Activated CD4-positive, alpha-beta T cell treated with anti-CD3 and anti-CD28 coated beads, Interleukin-2, amount 50 U/mL, for 4 hours (primary cell): Measurements from ENCODE around the gene CYYR1.
"Not testable (repeated sequence)": the region's sequence is repeated elsewhere in the genome, so short reads cannot be mapped to it uniquely, and the experiment has no call there.

Source experiments
- DNase-seq, 2 experiments: peaks; one replicate each; pipeline ENCODE4 v3.0.0-alpha.2; 2020

The CYYR1 gene

DNA sequence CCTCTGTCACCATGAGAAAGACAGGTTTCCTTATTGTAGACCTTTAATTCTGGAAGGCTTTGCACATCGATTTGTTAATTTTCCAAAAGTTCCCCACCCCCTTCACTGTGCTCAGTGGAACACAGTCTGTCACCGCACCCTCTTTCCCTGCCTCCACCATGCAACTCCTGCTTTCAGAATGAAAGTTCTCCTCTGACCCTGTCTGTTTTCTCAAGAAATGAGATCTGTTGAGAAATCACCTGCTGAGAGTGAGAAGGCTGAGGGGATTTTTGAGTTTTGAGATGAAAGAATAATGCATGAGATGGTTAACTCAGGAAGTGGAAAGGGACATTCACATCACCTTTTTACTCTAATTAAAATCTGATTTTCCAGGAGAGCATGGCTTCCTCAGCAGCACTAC lies 99.6 kb downstream of the CYYR1 start:
- DNase-seq: no peak

DNA sequence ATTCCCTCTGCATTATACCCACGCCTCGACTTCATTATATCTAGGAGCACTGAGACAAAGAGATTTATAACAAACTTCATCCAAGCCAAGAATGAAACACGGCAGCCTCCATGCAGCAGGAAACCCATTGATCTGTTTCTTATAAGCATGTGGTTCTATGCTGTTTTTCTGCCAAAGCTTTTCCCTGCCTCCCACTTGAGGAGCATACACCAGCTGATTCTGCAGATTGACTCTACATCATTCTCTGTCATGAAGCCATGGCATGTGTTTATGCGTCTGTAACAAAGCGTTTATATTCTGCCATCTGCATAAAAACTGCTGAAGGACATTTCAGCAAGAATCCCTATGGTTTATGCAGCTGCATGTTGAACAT lies 102.0 kb downstream of the CYYR1 start:
- DNase-seq: no peak

DNA sequence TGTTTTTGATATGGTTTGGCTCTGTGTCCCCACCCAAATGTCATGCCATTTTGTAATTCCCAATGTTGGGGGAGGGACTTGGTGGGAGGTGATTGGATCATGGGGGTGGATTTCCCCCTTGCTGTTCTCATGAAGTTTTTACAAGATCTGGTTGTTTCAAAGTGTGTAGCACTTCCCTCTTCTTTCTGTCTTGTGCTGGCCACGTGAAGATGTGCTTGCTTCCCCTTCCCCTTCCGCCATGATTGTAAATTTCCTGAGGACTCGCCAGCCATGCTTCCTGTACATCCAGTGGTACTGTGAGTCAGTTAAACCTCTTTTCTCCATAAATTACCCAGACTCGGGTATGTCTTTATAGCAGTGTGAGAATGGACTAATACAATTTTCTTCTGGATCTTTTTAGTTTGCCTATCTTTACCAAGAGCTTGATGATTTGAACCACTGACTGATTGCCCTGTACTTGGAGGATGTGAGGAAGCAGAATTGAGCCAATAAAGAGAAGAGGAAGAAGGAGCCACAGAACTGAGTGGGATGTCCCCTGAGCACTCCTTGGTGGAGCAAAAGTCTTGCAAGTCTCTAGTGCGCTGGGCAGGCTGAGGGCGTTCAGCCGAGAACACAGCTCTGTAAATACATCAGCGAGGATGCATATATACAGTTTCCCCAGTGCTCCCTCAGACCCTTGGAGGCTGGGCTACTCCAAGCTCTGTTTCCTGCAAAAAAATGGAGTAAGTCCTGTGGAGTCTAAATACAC lies 102.6 kb downstream of the CYYR1 start:
- no peak for DNase-seq

DNA sequence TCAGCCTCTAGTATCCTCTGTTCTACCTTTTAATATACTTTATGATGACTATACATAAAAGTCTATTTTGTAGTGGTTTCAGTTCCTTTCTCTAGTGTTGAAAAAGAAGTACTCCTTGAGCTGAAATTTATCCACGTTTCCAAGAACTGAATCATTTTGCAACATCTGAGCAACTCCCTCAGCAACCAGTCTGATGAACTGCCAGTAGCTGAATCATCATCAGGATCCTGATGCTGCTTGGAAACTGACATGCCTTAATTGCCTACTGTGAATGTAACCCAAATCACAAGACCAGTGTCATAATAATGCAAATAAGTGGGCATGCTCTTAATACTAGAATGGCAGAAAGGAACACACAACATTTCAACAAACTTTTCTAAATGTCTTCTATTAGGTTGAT lies 103.3 kb downstream of the CYYR1 start:
- DNase-seq: no peak

DNA sequence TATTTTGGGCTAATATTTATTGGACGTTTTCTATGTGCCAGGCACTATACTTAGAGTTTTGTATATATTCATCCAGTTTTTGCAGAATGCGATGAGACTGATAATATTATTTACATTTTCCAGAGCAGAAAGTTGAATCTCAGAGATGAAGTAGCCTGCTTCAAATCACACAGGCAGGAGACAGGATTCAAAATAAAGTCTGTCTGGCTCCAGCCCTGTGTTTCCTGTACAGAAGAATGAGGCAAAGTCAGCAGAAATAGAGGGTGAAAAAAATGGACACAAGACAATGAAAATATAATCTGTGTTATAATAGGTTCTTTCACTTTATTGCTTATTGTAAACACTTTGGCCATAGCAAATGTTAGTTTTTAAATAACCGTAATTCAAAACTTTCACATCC lies 107.2 kb downstream of the CYYR1 start:
- no peak for DNase-seq

DNA sequence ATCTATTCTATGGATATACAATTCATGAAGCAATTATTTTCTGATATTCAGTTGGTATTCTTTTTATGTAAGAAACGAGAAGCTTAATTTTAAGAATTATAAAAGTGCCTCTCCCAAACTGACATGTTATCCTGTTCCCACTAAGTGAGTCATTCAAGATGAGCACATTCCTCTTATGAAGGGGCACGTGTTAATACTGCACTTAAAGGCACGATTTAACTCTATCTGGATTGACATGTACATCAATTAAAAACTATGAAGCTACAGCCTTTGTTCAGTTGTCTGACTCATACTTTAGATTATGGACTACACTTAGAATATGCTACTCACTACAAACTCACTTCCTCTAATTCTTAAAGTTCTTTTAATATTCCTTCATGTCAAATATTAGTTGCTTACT lies 111.6 kb downstream of the CYYR1 start:
- no peak for DNase-seq

DNA sequence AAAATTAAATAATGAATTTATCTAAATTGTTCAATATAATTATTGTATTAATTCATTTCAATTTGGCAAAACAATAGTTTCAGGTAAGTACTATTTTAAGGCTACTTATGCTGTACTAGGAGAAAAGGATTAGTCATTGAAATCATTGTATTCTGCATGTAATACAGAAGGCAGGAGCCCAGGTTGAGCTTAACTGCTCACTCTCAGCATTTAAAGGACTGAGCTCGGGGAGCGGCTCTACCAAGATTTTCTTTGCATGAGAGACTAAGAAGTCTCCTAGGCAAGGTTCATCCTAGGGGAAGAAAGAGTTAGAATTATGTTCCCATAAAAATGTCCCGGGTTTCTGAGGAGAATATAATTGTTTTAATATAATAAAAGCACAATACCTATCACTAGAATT lies 112.5 kb downstream of the CYYR1 start:
- no peak for DNase-seq

DNA sequence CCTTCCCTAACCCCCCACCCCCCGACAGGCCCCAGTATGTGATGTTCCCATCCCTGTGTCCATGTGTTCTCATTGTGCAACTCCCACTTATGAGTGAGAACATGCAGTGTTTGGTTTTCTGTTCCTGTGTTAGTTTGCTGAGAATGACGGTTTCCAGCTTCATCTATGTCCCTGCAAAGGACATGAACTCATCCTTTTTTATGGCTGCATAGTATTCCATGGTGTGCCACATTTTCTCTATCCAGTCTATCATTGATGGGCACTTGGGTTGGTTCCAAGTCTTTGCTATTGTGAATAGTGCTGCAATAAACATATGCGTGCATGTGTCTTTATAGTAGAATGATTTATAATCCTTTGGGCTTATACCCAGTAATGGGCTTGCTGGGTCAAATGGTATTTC lies 114.2 kb downstream of the CYYR1 start:
- DNase-seq: not testable (repeated sequence)

DNA sequence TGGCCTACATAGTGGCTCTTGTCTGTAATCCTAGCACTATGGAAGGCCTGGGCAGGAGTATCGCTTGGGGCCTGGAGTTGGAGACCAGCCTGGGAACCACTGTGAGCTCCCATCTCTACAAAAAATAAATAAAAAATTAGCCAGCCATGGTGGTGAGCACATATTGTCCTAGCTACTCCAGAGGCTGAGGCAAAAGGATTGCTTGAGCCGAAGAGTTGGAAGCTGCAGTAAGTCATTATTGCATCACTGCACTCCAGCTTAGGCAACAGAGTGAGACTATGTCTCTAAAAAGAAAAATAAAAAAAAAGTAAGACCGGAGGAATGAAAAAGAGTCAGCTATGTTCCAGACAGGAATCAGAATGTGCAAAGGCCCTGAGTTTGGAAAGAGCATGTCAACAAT lies 115.3 kb downstream of the CYYR1 start:
- DNase-seq: no peak

DNA sequence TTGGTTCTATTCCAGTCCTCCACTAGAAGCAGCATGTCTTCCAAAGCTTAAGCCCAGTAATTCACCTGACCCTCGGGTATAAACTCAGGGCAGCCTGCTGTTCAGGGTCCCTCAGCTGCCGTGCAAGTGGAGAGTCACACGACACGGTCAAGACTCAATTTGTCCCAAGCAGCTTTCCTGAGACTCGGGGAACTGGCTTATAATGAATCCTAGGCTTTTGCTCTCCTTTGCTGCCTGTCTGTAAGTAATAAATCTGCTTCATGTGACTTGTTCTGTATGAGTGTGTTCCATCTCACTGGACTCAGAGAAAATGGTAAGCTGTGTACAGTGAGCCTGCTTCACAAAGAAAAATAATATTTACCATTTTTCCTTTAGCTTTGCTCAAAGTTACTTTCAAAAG lies 119.8 kb downstream of the CYYR1 start:
- no peak for DNase-seq

DNA sequence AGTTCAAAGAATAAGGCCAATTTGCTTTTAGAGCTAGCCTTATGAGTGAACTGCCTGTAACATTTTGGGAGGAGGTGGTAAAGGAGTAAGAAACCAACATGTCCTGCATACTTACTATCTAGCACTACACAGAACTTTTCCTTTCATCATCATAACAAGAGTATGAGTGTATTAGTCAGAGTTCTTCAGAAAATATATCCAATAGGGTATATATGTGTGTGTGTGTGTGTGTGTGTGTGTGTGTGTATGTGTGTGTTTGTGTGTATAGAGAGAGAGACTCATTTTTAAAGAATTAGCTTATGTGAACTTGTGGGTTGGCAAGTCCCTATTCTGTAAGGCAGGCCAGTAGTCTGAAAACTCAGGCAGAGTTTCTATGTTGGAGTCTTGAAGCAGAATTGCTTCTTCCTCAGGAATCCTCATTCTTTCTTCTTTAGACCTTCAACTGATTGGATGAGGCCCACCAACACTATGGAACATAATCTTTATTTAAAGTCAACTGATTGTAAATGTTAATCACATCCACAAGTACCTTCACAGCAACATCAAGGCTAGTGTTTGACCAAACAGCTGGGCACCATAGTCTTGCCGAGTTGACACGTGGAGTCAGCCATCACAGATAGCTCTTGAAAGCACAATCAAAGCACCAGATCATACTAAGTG lies 121.9 kb downstream of the CYYR1 start:
- DNase-seq: no peak

DNA sequence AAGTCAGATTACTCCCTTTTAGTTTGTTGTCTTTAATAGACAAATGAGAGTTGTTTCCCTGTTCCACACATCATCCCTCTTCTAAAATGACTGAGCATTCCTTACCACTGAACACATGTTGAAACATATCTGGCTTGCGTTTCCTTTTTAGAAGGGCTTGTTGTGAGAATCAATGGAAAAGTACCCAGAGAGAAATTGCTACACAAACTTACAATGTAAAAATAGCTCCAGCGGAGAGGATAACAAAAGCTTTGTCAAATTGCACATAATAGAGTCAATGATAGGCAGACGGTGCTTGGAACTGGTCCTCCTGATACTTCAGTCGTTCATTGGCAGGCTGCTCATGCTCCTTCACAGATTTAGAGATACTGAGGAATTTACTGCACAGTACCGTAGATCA lies 123.9 kb downstream of the CYYR1 start:
- DNase-seq: no peak

DNA sequence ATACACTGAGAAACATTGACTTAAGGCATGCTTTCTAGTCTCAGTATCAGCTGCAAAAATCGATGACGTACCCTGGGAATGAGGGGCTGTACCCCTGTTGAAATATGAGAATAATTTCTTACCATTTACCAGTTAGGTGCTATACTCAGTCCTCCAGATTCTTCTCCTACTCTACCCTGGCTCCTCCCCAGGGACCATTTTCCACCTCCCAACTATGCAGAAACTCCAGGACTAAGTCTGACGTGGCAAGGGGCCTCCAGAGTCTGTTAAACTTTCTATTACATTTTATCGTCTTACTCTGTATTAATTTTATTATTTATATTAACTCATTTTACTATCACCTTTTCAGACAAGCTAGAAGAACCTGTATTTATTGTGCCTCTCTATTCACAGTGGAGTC lies 124.3 kb downstream of the CYYR1 start:
- DNase-seq: no peak

DNA sequence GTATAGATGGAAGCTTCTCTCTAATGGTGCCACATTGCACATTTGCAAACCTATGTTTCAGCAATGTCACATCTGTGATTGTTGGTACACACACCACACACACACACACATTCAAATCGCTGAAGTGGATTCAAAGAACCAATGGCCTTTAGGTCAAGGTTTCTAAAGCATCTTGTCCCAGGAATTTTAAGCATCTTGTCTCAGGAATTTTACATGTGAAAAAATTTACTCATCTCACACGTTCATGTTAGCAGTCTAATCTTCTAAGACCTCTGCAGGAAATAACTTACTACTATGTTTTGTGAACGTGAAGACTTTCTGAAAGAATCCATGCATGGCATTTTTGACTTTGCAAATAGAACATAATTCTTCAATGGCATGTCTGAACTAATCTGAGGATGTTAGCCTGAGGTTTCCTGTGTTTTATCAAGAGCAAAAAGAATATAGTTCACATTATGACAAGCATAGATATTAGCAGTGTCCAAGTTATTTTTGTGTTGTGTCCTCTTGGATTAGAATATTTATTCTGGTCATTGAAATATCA lies 125.1 kb downstream of the CYYR1 start:
- DNase-seq: no peak

DNA sequence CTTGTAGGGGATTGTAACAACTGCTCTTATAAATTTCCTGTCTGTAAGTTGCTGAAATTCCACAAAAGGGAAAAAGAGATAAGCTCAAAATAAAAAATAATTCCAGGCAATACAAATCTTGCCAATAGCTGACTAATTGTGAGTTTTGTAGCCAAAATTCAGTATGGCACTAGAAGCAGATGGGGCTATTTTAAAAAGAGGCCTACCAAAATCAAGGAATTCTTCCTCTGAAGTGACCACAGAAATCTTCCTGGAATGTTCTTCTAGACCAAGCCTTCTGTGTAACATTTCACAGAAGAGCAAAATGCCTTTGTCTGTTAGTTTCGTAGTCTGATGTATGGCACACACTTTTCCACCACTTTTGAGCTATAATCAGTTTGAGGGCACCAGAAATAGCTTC lies 127.6 kb downstream of the CYYR1 start:
- DNase-seq: no peak

DNA sequence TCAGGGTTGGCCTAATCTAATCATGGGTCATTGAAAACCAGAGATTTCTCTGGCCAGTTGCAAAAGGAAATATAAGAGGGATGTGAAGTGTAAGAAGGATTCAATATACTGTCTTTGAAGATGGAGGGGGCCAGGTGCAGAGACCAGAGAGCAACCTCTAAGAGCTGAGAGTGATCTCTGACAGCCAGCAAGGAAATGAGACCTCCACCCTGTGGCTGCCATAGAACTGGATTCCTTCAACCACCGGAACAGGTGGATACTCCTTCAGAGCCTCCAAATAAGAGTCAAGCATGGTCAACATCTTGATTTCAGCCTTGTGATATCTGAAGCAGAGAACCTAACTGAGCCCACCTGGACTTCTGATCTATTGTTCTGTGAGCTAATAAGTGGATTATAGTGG lies 128.4 kb downstream of the CYYR1 start:
- no peak for DNase-seq

DNA sequence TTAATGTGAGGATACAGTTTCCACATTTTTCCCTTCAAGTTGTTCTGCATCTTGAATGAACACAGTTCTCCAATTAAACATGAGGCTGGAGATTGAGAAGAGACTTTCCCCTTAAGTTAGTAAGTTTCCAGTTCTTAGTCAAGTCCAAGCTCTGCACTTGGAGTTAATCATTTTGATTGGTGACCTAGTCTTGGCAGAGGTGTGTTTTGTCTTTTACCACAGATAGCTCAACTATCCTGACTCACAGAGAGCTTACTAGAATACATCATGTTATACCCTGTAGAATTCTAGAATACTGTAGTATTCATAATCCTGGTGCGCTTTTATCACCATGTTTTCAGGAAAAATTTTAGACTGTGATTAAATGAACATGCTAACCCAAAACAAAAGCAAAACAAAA lies 129.2 kb downstream of the CYYR1 start:
- DNase-seq: no peak

DNA sequence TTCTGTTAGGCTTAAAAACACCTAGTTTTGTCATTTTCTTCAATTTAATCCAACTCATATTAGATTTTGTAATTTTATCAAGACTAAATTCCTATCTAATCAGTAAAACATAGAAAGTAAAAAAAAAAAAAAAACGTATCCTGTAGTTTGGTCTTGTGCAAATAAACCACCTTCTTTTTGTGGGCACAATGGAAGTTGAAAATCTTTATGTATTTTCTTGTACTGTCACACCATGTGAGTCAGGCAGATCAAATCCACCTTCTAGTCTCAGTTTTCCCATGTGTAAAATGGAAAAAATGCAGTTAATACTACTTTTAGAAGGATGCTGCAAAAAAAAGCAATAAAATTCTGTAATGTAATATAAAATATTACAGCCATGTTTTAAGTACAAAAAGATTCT lies 129.8 kb downstream of the CYYR1 start:
- DNase-seq: no peak

DNA sequence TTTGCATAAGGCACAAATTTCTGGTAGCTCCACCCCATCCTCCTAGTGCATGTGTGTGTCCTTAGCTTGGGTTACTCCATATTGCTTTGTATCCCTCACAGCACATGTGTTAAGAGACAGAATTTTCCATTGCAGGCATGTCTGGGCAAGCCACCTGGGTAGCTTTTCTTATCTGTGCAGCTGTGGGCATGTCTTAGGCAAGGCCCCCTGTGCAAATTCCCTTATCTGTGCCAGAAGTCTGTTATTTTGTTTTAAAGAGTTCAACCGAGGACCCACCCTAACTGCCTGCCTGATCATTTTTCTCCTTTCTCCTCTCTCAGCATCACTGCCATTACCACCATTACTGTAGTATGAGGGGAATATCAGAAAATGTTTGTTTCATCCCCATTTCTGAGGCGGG lies 131.9 kb downstream of the CYYR1 start:
- no peak for DNase-seq

DNA sequence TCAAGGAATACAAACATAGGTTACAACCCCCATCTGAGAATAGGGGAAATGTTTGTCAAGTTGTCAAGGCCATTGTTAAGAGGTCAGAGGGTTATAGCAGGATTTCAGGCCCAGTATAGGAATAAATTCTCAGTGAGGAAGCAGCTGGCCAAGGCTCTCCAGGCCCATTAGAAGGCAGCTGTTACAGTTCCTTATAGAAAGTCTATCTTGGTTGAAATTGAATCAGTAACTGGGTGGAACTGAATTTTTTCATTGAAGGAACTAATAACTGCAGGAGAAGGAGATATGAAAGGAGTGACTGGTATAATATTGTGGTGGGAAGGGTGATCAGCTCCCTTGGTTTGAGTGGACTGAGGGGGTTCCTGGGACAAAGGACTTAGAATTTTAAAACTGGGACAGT lies 134.1 kb downstream of the CYYR1 start:
- DNase-seq: no peak

DNA sequence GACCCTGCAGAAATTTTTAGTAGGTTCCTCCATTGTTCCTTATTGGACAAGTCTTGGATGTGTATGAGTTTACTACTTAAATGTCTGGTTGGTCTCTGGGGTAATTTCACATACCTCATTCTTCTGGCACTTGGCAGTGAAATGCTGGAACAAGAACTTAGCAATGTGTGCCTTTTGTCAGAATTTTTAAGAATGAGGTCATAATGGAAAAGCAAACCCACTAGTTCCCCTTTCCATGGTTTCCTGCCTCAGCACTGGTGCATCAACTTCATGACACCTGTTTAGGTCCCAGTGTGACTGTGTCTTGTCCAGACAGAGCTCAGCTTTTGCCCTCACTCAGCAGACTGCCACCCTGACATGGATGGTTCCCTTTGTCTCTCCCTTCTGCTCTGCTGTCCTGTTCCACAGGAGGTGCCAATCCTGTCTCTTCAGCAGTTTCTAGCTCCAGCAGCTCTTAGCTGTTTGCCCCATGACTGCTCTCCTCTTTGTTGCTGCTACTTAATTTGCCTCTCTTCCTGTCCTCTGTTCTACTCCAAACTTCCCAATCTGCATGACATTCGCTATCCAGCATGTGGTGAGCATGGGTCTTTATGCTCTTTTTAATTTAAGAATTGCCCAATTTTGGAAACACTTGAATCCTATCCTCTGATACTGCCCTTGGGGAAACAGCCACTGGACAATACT lies 135.6 kb downstream of the CYYR1 start:
- no peak for DNase-seq

DNA sequence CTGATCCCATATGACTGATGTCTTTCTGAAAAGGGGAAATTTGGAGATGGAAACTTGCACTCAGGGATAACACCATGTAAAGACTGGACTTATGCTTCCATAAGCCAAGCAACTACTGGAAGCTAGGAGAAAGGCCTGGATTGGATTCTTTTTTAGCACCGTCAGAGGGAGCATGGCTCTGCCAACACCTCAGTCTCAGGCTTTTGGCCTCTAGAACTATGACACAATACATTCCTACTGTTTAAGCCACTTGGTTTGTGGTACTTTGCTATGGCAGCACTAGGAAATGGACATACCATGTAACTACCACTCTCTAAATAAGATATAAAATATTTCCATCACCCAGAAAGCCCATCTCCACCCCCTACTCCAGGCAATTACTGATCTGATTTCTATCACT lies 139.7 kb downstream of the CYYR1 start:
- DNase-seq: no peak

DNA sequence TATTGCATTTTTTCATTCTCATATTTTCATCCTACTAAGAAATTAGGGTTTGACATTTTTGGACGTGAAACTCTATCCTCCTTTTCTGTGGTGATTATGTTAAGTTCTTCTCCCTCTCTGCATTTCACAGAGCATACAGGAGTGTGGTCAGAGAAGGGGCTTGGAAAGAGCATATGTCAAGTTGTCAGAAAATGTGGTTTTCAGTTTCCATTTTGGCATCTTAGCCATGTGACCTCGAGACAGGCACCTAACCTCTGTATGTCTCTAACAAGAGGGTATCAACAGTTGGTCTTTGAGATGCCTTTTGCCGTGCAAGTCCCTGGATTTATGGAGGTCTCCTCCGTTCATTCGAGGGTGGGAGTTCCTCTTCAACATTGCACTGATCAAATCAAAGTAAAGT lies 140.7 kb downstream of the CYYR1 start:
- DNase-seq: no peak

DNA sequence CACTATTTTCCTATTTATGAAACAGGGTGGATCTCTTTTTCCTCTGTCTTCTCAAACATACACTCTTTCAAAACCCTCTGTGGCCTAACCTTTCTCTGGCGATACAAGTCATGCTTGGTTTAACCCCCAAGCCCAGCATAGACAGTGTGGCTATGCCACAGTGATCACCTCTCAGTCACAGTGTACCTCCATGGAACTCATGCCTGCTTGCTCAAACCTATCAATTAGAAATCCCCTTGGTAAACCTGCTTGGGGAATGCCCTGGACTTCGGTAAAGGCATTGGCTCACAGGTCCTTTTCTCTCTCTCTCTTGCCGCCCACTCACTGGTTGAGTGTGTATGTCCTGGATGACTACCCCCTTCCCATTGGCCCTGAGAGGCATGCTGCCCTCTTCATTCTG lies 147.5 kb downstream of the CYYR1 start:
- no peak for DNase-seq
